Stimulated activated CD8-positive, alpha-beta memory T cell treated with anti-CD3 and anti-CD28 coated beads, Interleukin-7, amount 100 ng/mL, for 24 hours (primary cell): Measurements from ENCODE around the gene NELFA.
"Not testable (repeated sequence)": the region's sequence is repeated elsewhere in the genome, so short reads cannot be mapped to it uniquely, and the experiment has no call there.

Experiments used
- DNase-seq: peaks from one replicate; pipeline ENCODE4 v3.0.0-alpha.2; 2020; ENCODE audit warnings: low read depth

The NELFA gene

GRCh38 chr4:2040391-2041238 is 31.8 kb upstream of the NELFA start:
- DNase-seq, result no peak

- no peak for DNase-seq
Measured at GRCh38 chr4:2036866-2037265, 28.1 kb upstream of the NELFA start.

GRCh38 chr4:2036327-2036726 is 27.6 kb upstream of the NELFA start:
- DNase-seq, result no peak

GRCh38 chr4:2031161-2031560 is 22.4 kb upstream of the NELFA start:
- not testable (repeated sequence) for DNase-seq

GRCh38 chr4:2027120-2027519 is 18.3 kb upstream of the NELFA start:
- not testable (repeated sequence) for DNase-seq

GRCh38 chr4:2025817-2026216 is 17.0 kb upstream of the NELFA start:
- no peak for DNase-seq

GRCh38 chr4:2024683-2025082 is 15.9 kb upstream of the NELFA start:
- DNase-seq, result no peak

- DNase-seq, result not testable (repeated sequence)
Measured at GRCh38 chr4:2021358-2022018, 12.7 kb upstream of the NELFA start.

GRCh38 chr4:2015008-2015407 is 6.2 kb upstream of the NELFA start:
- no peak for DNase-seq

GRCh38 chr4:2011583-2011982 is 2.8 kb upstream of the NELFA start:
- no peak for DNase-seq

GRCh38 chr4:2009651-2010233 is 968 bp upstream of the NELFA start:
- peak; percentile 16 for DNase-seq

- no peak for DNase-seq
Measured at GRCh38 chr4:2008671-2008920, 178 bp downstream of the NELFA start.

- DNase-seq, result no peak
Measured at GRCh38 chr4:2007804-2008670, 737 bp downstream of the NELFA start.

- no peak for DNase-seq
Measured at GRCh38 chr4:2006956-2007653, 1.7 kb downstream of the NELFA start.

GRCh38 chr4:2006367-2006766 is 2.4 kb downstream of the NELFA start:
- DNase-seq, result no peak

GRCh38 chr4:2003361-2003760 is 5.4 kb downstream of the NELFA start:
- not testable (repeated sequence) for DNase-seq

GRCh38 chr4:1999308-1999707 is 9.5 kb downstream of the NELFA start:
- not testable (repeated sequence) for DNase-seq

- no peak for DNase-seq
Measured at GRCh38 chr4:1998296-1998695, 10.5 kb downstream of the NELFA start.

GRCh38 chr4:1997712-1998111 is 11.1 kb downstream of the NELFA start:
- no peak for DNase-seq

GRCh38 chr4:1996866-1997611 is 11.7 kb downstream of the NELFA start:
- DNase-seq, result no peak

- DNase-seq, result no peak
Measured at GRCh38 chr4:1994938-1995337, 13.8 kb downstream of the NELFA start.
